Measurements from ENCODE around the gene PPP1R3G. TPM values are rescaled to one million over a fixed set of nuclear protein-coding genes. Genes with fewer than 3 reads are reported as not detected.

PPP1R3G gene
- total RNA-seq, 3 donors from 2014 or later: not detected

GRCh38 chr6:5093231-5094015, 8.3 kb downstream of the PPP1R3G start:
- DNase-seq (no peak), ATAC-seq (no peak)
- Mint-ChIP-seq H3K27me3 (ENCODE audit: low read depth) (peaks cover 35% of the 10 kb centered on the region), H3K4me1 (ENCODE audit: low read depth) (peaks cover 6% of the 10 kb centered on the region), H3K9me3 (no peaks in the 10 kb centered on the region), H3K36me3 (ENCODE audit: insufficient read depth) (no peaks in the 10 kb centered on the region), H3K4me3 (no peak overlapping the region)

GRCh38 chr6:5094327-5094726, 9.2 kb downstream of the PPP1R3G start:
- Mint-ChIP-seq H3K9me3 (no peaks in the 10 kb centered on the region), H3K4me1 (ENCODE audit: low read depth) (peaks cover 6% of the 10 kb centered on the region), H3K36me3 (ENCODE audit: insufficient read depth) (no peaks in the 10 kb centered on the region), H3K4me3 (no peak overlapping the region), H3K27me3 (ENCODE audit: low read depth) (peaks cover 30% of the 10 kb centered on the region)
- DNase-seq (no peak), ATAC-seq (no peak)

- Mint-ChIP-seq H3K9me3 (no peaks in the 10 kb centered on the region), H3K27me3 (ENCODE audit: low read depth) (peaks cover 26% of the 10 kb centered on the region), H3K4me1 (ENCODE audit: low read depth) (peaks cover 6% of the 10 kb centered on the region), H3K4me3 (no peak overlapping the region), H3K36me3 (ENCODE audit: insufficient read depth) (no peaks in the 10 kb centered on the region)
- DNase-seq (no peak), ATAC-seq (no peak)
These were observed 10.1 kb downstream of the PPP1R3G start for GRCh38 chr6:5095236-5095635.

GRCh38 chr6:5096482-5096881, 11.3 kb downstream of the PPP1R3G start:
- Mint-ChIP-seq H3K4me3 (no peak overlapping the region), H3K36me3 (ENCODE audit: insufficient read depth) (no peaks in the 10 kb centered on the region), H3K9me3 (no peaks in the 10 kb centered on the region), H3K4me1 (ENCODE audit: low read depth) (peaks cover 3% of the 10 kb centered on the region), H3K27me3 (ENCODE audit: low read depth) (peaks cover 20% of the 10 kb centered on the region)
- no peak for ATAC-seq
- no peak for DNase-seq

- Mint-ChIP-seq H3K9me3 (no peaks in the 10 kb centered on the region), H3K4me1 (ENCODE audit: low read depth) (peaks cover 1% of the 10 kb centered on the region), H3K27me3 (ENCODE audit: low read depth) (peaks cover 10% of the 10 kb centered on the region), H3K36me3 (ENCODE audit: insufficient read depth) (no peaks in the 10 kb centered on the region), H3K4me3 (no peak overlapping the region)
- DNase-seq (no peak), ATAC-seq (no peak)
These were observed 13.5 kb downstream of the PPP1R3G start for GRCh38 chr6:5098501-5099270.

- Mint-ChIP-seq H3K27me3 (ENCODE audit: low read depth) (peaks cover 3% of the 10 kb centered on the region), H3K36me3 (ENCODE audit: insufficient read depth) (no peaks in the 10 kb centered on the region), H3K4me3 (no peak overlapping the region), H3K4me1 (ENCODE audit: low read depth) (peaks cover 1% of the 10 kb centered on the region), H3K9me3 (no peaks in the 10 kb centered on the region)
- no peak for ATAC-seq
- DNase-seq: no peak
These were observed 14.4 kb downstream of the PPP1R3G start for GRCh38 chr6:5099537-5099936.

GRCh38 chr6:5100806-5101205, 15.7 kb downstream of the PPP1R3G start:
- no peaks in the 10 kb centered on the region for H3K9me3 Mint-ChIP-seq
- H3K4me3 Mint-ChIP-seq: no peak overlapping the region
- H3K4me1 Mint-ChIP-seq (ENCODE audit: low read depth): peaks cover 1% of the 10 kb centered on the region
- ATAC-seq (no peak), DNase-seq (no peak)
- H3K27me3 Mint-ChIP-seq (ENCODE audit: low read depth): no peaks in the 10 kb centered on the region
- peaks cover 2% of the 10 kb centered on the region for H3K36me3 Mint-ChIP-seq (ENCODE audit: insufficient read depth)

GRCh38 chr6:5102267-5102970, 17.3 kb downstream of the PPP1R3G start:
- H3K9me3 Mint-ChIP-seq: no peaks in the 10 kb centered on the region
- no peak for DNase-seq
- no peaks in the 10 kb centered on the region for H3K27me3 Mint-ChIP-seq (ENCODE audit: low read depth)
- H3K4me3 Mint-ChIP-seq: no peak overlapping the region
- no peak for ATAC-seq
- peaks cover 3% of the 10 kb centered on the region for H3K36me3 Mint-ChIP-seq (ENCODE audit: insufficient read depth)
- H3K4me1 Mint-ChIP-seq (ENCODE audit: low read depth): peaks cover 1% of the 10 kb centered on the region

GRCh38 chr6:5103250-5103649, 18.1 kb downstream of the PPP1R3G start:
- H3K4me1 Mint-ChIP-seq (ENCODE audit: low read depth): peaks cover 1% of the 10 kb centered on the region
- H3K27me3 Mint-ChIP-seq (ENCODE audit: low read depth): no peaks in the 10 kb centered on the region
- DNase-seq (no peak), ATAC-seq (no peak)
- H3K9me3 Mint-ChIP-seq: no peaks in the 10 kb centered on the region
- H3K4me3 Mint-ChIP-seq: no peak overlapping the region
- H3K36me3 Mint-ChIP-seq (ENCODE audit: insufficient read depth): peaks cover 3% of the 10 kb centered on the region

GRCh38 chr6:5104667-5105066, 19.5 kb downstream of the PPP1R3G start:
- Mint-ChIP-seq H3K27me3 (ENCODE audit: low read depth) (no peaks in the 10 kb centered on the region), H3K4me1 (ENCODE audit: low read depth) (peaks cover 1% of the 10 kb centered on the region), H3K4me3 (no peak overlapping the region), H3K36me3 (ENCODE audit: insufficient read depth) (peaks cover 3% of the 10 kb centered on the region), H3K9me3 (no peaks in the 10 kb centered on the region)
- DNase-seq (no peak), ATAC-seq (no peak)

GRCh38 chr6:5105146-5105545, 20.0 kb downstream of the PPP1R3G start:
- no peak overlapping the region for H3K4me3 Mint-ChIP-seq
- ATAC-seq (no peak), DNase-seq (no peak)
- peaks cover 6% of the 10 kb centered on the region for H3K36me3 Mint-ChIP-seq (ENCODE audit: insufficient read depth)
- H3K27me3 Mint-ChIP-seq (ENCODE audit: low read depth): no peaks in the 10 kb centered on the region
- H3K4me1 Mint-ChIP-seq (ENCODE audit: low read depth): peaks cover 1% of the 10 kb centered on the region
- no peaks in the 10 kb centered on the region for H3K9me3 Mint-ChIP-seq

GRCh38 chr6:5107341-5107740, 22.2 kb downstream of the PPP1R3G start:
- Mint-ChIP-seq H3K36me3 (ENCODE audit: insufficient read depth) (peaks cover 17% of the 10 kb centered on the region), H3K4me1 (ENCODE audit: low read depth) (peaks cover under 1% of the 10 kb centered on the region), H3K27me3 (ENCODE audit: low read depth) (no peaks in the 10 kb centered on the region), H3K9me3 (no peaks in the 10 kb centered on the region), H3K4me3 (no peak overlapping the region)
- no peak for DNase-seq
- no peak for ATAC-seq

- ATAC-seq (no peak), DNase-seq (no peak)
- Mint-ChIP-seq H3K9me3 (no peaks in the 10 kb centered on the region), H3K4me1 (ENCODE audit: low read depth) (no peaks in the 10 kb centered on the region), H3K27me3 (ENCODE audit: low read depth) (no peaks in the 10 kb centered on the region), H3K36me3 (ENCODE audit: insufficient read depth) (peaks cover 17% of the 10 kb centered on the region), H3K4me3 (no peak overlapping the region)
These were observed 22.9 kb downstream of the PPP1R3G start for GRCh38 chr6:5108068-5108467.

- ATAC-seq: no peak
- H3K36me3 Mint-ChIP-seq (ENCODE audit: insufficient read depth): peaks cover 17% of the 10 kb centered on the region
- no peaks in the 10 kb centered on the region for H3K4me1 Mint-ChIP-seq (ENCODE audit: low read depth)
- no peak overlapping the region for H3K4me3 Mint-ChIP-seq
- no peak for DNase-seq
- no peaks in the 10 kb centered on the region for H3K27me3 Mint-ChIP-seq (ENCODE audit: low read depth)
- no peaks in the 10 kb centered on the region for H3K9me3 Mint-ChIP-seq
These were observed 23.5 kb downstream of the PPP1R3G start for GRCh38 chr6:5108536-5109150.
